DND-41 (cell line): ENCODE results near the gene KCNIP1.

Source experiments
- ATAC-seq: fragments of 200-7000 bp; cut with Tn5 transposase; 3 replicates; pipeline ENCODE4 v1.9.1; 2021; ENCODE audit warnings: low read depth; ENCODE audit not compliant: insufficient read depth
- DNase-seq: peaks from one replicate; pipeline ENCODE4 v3.0.0-alpha.2; 2020
- H2AFZ ChIP-seq: 2 replicates; pipeline ENCODE4 v1.6.0; 2012; ENCODE audit warnings: low read depth, low read length
- H3K27ac ChIP-seq: 2 replicates; pipeline ENCODE4 v1.5.1; 2012; ENCODE audit warnings: low read length, inconsistent platforms
- H3K27me3 ChIP-seq: fragments of 200-600 bp; sonication (generic); 2 replicates; pipeline ENCODE4 v1.6.0; 2012; ENCODE audit warnings: low read length, mild to moderate bottlenecking, inconsistent platforms; ENCODE audit not compliant: insufficient read depth, poor library complexity
- H3K36me3 ChIP-seq: 2 replicates; pipeline ENCODE4 v1.5.1; 2012; ENCODE audit warnings: low read length, inconsistent platforms; ENCODE audit not compliant: insufficient read depth
- H3K4me1 ChIP-seq: 2 replicates; pipeline ENCODE4 v1.5.1; 2012; ENCODE audit warnings: mild to moderate bottlenecking, low read length; ENCODE audit not compliant: insufficient read depth
- H3K4me2 ChIP-seq: 2 replicates; pipeline ENCODE4 v1.6.0; 2012; ENCODE audit warnings: mild to moderate bottlenecking, moderate library complexity, low read length, inconsistent platforms; ENCODE audit not compliant: insufficient read depth
- H3K4me3 ChIP-seq, 2 experiments: fragments of 200-600 bp in 1 of 2; shearing (Covaris generic) in 1 of 2; 2 replicates each; pipeline ENCODE4 v1.5.1; 2012 to 2016; ENCODE audit warnings: inconsistent platforms in 2 of 2, low read length in 2 of 2, mild to moderate bottlenecking in 2 of 2, low read depth in 1 of 2, moderate library complexity in 1 of 2
- H3K79me2 ChIP-seq: 2 replicates; pipeline ENCODE4 v1.6.0; 2012; ENCODE audit warnings: low read length, inconsistent platforms; ENCODE audit not compliant: insufficient read depth
- H3K9ac ChIP-seq: 2 replicates; pipeline ENCODE4 v1.6.0; 2012; ENCODE audit warnings: low read depth, mild to moderate bottlenecking, inconsistent platforms, low read length, moderate library complexity
- H3K9me3 ChIP-seq: 2 replicates; pipeline ENCODE4 v1.5.1; 2012; ENCODE audit warnings: low read length, moderate library complexity, mild to moderate bottlenecking, inconsistent platforms; ENCODE audit not compliant: insufficient read depth, severe bottlenecking
- H4K20me1 ChIP-seq: 2 replicates; pipeline ENCODE4 v1.6.0; 2012; ENCODE audit warnings: low read length; ENCODE audit not compliant: insufficient read depth
- CTCF ChIP-seq: IDR thresholded peaks from 2 replicates; pipeline ENCODE4 v1.5.1; 2012; ENCODE audit warnings: borderline replicate concordance, low read length, moderate library complexity, mild to moderate bottlenecking; ENCODE audit not compliant: poor library complexity, severe bottlenecking; ENCODE audit errors: extremely low read depth
- EZH2 ChIP-seq: IDR thresholded peaks from 3 replicates; pipeline ENCODE4 v1.6.1; 2012; ENCODE audit warnings: borderline replicate concordance, low read depth, mild to moderate bottlenecking, moderate library complexity, low read length, inconsistent platforms; ENCODE audit not compliant: severe bottlenecking

The KCNIP1 gene

GRCh38 chr5:170582644-170583330 lies 79.0 kb downstream of the KCNIP1 start:
- H4K20me1 ChIP-seq: no peaks in the 10 kb centered on the region
- H3K9ac ChIP-seq: no peak overlapping the region
- no peak overlapping the region for H3K4me2 ChIP-seq
- no peaks in the 10 kb centered on the region for H3K4me1 ChIP-seq
- DNase-seq (no peak), ATAC-seq (no peak)
- no peak overlapping the region for H3K4me3 ChIP-seq
- no peaks in the 10 kb centered on the region for H3K27me3 ChIP-seq
- no peak overlapping the region for H2AFZ ChIP-seq
- no peak for TF ChIP-seq CTCF
- no peak for TF ChIP-seq EZH2
- H3K27ac ChIP-seq: no peak overlapping the region
- no peaks in the 10 kb centered on the region for H3K79me2 ChIP-seq
- no peaks in the 10 kb centered on the region for H3K36me3 ChIP-seq
- H3K9me3 ChIP-seq: no peaks in the 10 kb centered on the region

GRCh38 chr5:170584003-170584402 lies 80.2 kb downstream of the KCNIP1 start:
- Histone ChIP-seq H4K20me1 (no peaks in the 10 kb centered on the region), H3K27me3 (no peaks in the 10 kb centered on the region), H3K9ac (no peak overlapping the region), H3K9me3 (no peaks in the 10 kb centered on the region), H3K79me2 (no peaks in the 10 kb centered on the region), H3K4me2 (no peak overlapping the region), H3K4me1 (no peaks in the 10 kb centered on the region), H3K36me3 (no peaks in the 10 kb centered on the region), H2AFZ (no peak overlapping the region; the same call in 1 of the 2 replicates), H3K4me3 (no peak overlapping the region), H3K27ac (no peak overlapping the region)
- no peak for TF ChIP-seq CTCF
- no peak for TF ChIP-seq EZH2
- ATAC-seq (no peak), DNase-seq (no peak)

GRCh38 chr5:170584450-170585058 lies 80.7 kb downstream of the KCNIP1 start:
- no peak overlapping the region for H3K27ac ChIP-seq
- no peak overlapping the region; the same call in 1 of the 2 replicates for H2AFZ ChIP-seq
- H3K4me2 ChIP-seq: no peak overlapping the region
- H3K79me2 ChIP-seq: no peaks in the 10 kb centered on the region
- no peaks in the 10 kb centered on the region for H3K27me3 ChIP-seq
- H3K4me3 ChIP-seq: no peak overlapping the region
- TF ChIP-seq EZH2: no peak
- H3K9me3 ChIP-seq: no peaks in the 10 kb centered on the region
- DNase-seq (no peak), ATAC-seq (no peak)
- H4K20me1 ChIP-seq: no peaks in the 10 kb centered on the region
- H3K36me3 ChIP-seq: no peaks in the 10 kb centered on the region
- H3K9ac ChIP-seq: no peak overlapping the region
- no peaks in the 10 kb centered on the region for H3K4me1 ChIP-seq

GRCh38 chr5:170585273-170585948 lies 81.6 kb downstream of the KCNIP1 start:
- Histone ChIP-seq H3K9me3 (no peaks in the 10 kb centered on the region), H3K27me3 (no peaks in the 10 kb centered on the region), H4K20me1 (no peaks in the 10 kb centered on the region), H3K4me2 (no peak overlapping the region), H3K4me3 (no peak overlapping the region), H3K79me2 (no peaks in the 10 kb centered on the region), H3K27ac (no peak overlapping the region), H3K4me1 (no peaks in the 10 kb centered on the region), H2AFZ (no peak overlapping the region), H3K9ac (no peak overlapping the region), H3K36me3 (no peaks in the 10 kb centered on the region)
- ATAC-seq (no peak), DNase-seq (no peak)
- TF ChIP-seq CTCF (no peak), EZH2 (no peak)
